Esophagus squamous epithelium (tissue), 5 donors: ENCODE measurements around the gene SLC5A11. TPM values are rescaled to one million over a fixed set of nuclear protein-coding genes. Genes with fewer than 3 reads are reported as not detected.

ENCODE experiments used
- DNase-seq: peaks from one replicate; lab custom pipeline; 2025; lab: John Stamatoyannopoulos, UW
- H3K27ac ChIP-seq, 4 donors: fragments of 200-600 bp; sonication (generic); one replicate each; pipeline ENCODE4 v1.5.1; 2016 to 2019; ENCODE audit warnings: mild to moderate bottlenecking in 1 of 4
- H3K27me3 ChIP-seq, 4 donors: fragments of 200-600 bp; sonication (generic); 1 replicate in 3 of 4; 2 replicates in 1 of 4; pipeline versions ENCODE4 v1.5.1 to v1.6.0; 2017 to 2021; ENCODE audit warnings: antibody characterized with exemption in 1 of 4
- H3K36me3 ChIP-seq, 3 donors: fragments of 200-600 bp; sonication (generic); one replicate each; pipeline ENCODE4 v1.5.1; 2016 to 2019
- H3K4me1 ChIP-seq, 3 donors: fragments of 200-600 bp; sonication (generic); one replicate each; pipeline ENCODE4 v1.5.1; 2017 to 2019
- H3K4me3 ChIP-seq, 4 donors: fragments of 200-600 bp; sonication (generic); 1 replicate in 3 of 4; 2 replicates in 1 of 4; pipeline ENCODE4 v1.5.1; 2016 to 2019; ENCODE audit warnings: mild to moderate bottlenecking in 2 of 4, moderate library complexity in 1 of 4
- H3K9me3 ChIP-seq, 3 donors: fragments of 200-600 bp; sonication (generic); one replicate each; pipeline ENCODE4 v1.5.1; 2016 to 2019
- POLR2A ChIP-seq, 4 donors: fragments of 450-650 bp; IDR thresholded peaks; one replicate each; pipeline ENCODE4 v1.6.1; 2017; ENCODE audit warnings: antibody characterized with exemption in 4 of 4, mild to moderate bottlenecking in 4 of 4, moderate library complexity in 3 of 4
- WGBS, 2 donors: methylation state at CpG; one replicate each; pipeline ENCODE4 v1.1.5; 2018; 5-methylcytosine and 5-hydroxymethylcytosine counted together
- intact Hi-C: fragments of 100-400 bp; cut with DNase I; formaldehyde crosslinking; loops from one replicate; pipeline ENCODE4 v1.15.0; 2022
- total RNA-seq, 4 donors: library from RNA; depleted of rRNA; stranded (reverse); fragments of >200 nt; gene quantifications; one replicate each; pipeline ENCODE4 v1.1.0, GENCODE V29; 2016
- TF ChIP-seq, protein P1 (sequence below), 6 experiments: fragments of 450-650 bp in 4 of 6; fragments of 200-600 bp in 2 of 6; sonication (generic) in 2 of 6; IDR thresholded peaks; one replicate each; pipeline ENCODE4 v1.5.1; 2016 to 2019; ENCODE audit warnings: antibody characterized with exemption in 6 of 6, mild to moderate bottlenecking in 4 of 6, moderate library complexity in 4 of 6
- donor health status: DM: yes; HTN: yes; CAD: no.

Gene SLC5A11, protein sequence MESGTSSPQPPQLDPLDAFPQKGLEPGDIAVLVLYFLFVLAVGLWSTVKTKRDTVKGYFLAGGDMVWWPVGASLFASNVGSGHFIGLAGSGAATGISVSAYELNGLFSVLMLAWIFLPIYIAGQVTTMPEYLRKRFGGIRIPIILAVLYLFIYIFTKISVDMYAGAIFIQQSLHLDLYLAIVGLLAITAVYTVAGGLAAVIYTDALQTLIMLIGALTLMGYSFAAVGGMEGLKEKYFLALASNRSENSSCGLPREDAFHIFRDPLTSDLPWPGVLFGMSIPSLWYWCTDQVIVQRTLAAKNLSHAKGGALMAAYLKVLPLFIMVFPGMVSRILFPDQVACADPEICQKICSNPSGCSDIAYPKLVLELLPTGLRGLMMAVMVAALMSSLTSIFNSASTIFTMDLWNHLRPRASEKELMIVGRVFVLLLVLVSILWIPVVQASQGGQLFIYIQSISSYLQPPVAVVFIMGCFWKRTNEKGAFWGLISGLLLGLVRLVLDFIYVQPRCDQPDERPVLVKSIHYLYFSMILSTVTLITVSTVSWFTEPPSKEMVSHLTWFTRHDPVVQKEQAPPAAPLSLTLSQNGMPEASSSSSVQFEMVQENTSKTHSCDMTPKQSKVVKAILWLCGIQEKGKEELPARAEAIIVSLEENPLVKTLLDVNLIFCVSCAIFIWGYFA
- total RNA-seq, result 1 to 10 TPM in 1 of 4 donors, not detected in 3; 1.1 TPM

DNA sequence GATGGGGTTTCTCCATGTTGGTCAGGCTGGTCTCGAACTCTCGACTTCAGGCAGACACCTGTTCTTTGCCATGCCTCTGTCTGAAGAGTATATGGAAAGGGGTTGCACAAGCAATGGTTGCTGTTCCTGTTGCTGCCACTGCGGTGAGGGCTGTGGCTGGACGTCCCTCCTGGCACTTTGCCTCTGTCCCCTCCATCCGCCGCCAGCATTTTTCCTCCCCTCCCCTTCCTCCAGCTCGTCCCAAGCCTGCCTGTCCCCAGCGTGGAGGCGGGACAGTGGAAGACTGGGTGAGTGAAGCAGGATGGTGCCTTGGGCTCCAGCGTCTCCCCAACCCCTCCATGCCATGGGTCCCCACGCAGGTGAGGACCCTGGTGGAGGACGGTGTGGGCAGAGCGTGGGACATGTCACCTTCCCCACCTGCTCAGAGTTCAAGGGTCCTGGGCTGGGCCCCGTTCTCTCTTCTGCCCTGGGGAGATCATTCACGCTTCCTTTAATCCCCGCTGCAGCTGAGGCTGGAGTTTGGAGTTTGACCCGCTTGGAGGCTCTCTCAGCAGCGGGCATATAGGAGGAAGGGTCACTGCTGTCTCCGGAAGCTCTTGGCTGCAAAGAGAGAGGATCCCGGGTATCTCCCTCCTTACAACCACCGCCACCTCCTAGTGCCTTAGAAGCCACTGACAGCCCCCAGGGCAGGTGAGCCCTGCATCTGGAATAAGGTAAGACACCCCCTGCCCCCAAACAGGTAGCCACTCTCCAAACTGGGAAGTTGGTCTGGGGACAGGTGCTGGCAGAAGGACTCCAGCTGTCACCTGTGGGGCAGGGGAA is at the start of gene SLC5A11:
SLC5A11 (plus strand) TSS at position 238 of the 822 bp plus-strand sequence. CDS start 12,681 bp downstream, outside the sequence.
- no peak for DNase-seq
- intact Hi-C loops, result no loop called here
- Histone ChIP-seq H3K4me3 (no peak within 1 kb of the TSS), H3K4me1 (peaks cover 0 to 6% (median 6%) of the 10 kb centered on the region in 3 donors), H3K36me3 (no peaks in the 10 kb centered on the region), H3K27me3 (no peaks in the 10 kb centered on the region), H3K9me3 (no peaks in the 10 kb centered on the region), H3K27ac (no peak within 1 kb of the TSS)
- no peak for TF ChIP-seq POLR2A (IDR thresholded peaks at IDR 0.05)
- TF ChIP-seq, protein P1, sequence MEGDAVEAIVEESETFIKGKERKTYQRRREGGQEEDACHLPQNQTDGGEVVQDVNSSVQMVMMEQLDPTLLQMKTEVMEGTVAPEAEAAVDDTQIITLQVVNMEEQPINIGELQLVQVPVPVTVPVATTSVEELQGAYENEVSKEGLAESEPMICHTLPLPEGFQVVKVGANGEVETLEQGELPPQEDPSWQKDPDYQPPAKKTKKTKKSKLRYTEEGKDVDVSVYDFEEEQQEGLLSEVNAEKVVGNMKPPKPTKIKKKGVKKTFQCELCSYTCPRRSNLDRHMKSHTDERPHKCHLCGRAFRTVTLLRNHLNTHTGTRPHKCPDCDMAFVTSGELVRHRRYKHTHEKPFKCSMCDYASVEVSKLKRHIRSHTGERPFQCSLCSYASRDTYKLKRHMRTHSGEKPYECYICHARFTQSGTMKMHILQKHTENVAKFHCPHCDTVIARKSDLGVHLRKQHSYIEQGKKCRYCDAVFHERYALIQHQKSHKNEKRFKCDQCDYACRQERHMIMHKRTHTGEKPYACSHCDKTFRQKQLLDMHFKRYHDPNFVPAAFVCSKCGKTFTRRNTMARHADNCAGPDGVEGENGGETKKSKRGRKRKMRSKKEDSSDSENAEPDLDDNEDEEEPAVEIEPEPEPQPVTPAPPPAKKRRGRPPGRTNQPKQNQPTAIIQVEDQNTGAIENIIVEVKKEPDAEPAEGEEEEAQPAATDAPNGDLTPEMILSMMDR (IDR thresholded peaks at IDR 0.05), result no peak
- 67 to 82% methylated on average over 4 to 11 of the region's 21 CpGs for WGBS, 2 donors

DNA sequence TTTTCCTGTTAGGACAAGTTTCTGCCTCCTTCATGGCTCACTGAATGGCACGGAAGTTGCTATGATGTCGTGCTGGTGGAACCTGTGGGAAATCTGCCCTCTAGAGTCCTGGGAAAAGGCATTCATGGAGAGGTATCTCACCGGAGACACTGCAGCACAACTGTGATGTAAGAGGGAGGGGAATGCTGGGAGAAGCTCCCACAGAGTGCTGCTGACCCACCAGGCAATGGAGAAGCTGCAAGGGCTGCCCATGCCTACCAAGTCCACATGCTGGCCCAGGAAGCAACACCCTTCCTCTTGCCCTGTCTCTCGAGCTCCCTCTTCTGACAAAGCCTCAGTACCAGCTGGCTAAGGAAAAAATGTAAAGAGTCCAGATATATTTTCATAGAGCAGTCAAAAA is 45.2 kb upstream of the SLC5A11 start:
- whole genome bisulfite sequencing, 2 donors, result 58 to 59% methylated on average over 3 to 4 of the region's 4 CpGs
- intact Hi-C loops, result no loop called here
- H3K4me3 ChIP-seq, result no peak overlapping the region
- H3K9me3 ChIP-seq, result no peaks in the 10 kb centered on the region
- H3K36me3 ChIP-seq, result peaks cover 0 to 100% (median 27%) of the 10 kb centered on the region in 3 donors
- TF ChIP-seq POLR2A (IDR thresholded peaks at IDR 0.05), result no peak
- TF ChIP-seq, protein P1 (IDR thresholded peaks at IDR 0.05), result peak in 3 of 6 experiments; percentile 17 to 57 (median 45)
- peaks cover 0 to 8% (median 0%) of the 10 kb centered on the region in 3 donors for H3K4me1 ChIP-seq
- no peak overlapping the region for H3K27ac ChIP-seq
- no peak for DNase-seq
- no peaks in the 10 kb centered on the region for H3K27me3 ChIP-seq

DNA sequence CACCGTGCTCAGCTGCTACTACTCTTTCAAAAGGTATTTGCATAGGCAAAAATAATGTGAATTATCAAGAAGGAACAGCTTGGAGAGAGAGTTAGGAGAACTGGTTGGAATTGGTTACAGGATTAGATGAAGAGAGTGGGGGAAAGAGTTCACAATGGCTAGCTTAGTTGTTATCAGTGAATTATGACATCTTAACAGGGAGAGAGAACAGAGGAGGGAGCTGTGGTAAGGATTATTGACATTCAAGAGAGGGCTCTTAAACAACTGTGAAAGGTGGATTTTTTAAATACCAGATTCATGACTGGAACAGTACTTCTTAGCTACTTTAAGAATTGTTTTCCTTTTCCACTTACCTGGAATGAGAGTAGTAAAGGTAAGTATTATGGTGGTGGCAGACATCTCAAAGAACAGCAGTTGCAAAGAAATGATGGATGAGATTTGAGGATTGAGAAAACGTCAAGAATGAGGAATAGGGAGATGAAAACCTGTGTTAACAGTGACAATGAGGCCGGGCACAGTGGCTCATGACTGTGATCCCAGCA is 43.9 kb upstream of the SLC5A11 start:
- no peak for DNase-seq
- Histone ChIP-seq H3K27ac (no peak overlapping the region), H3K36me3 (peaks cover 4 to 100% (median 40%) of the 10 kb centered on the region in 3 donors), H3K27me3 (no peaks in the 10 kb centered on the region), H3K4me1 (peaks cover 0 to 8% (median 0%) of the 10 kb centered on the region in 3 donors), H3K4me3 (no peak overlapping the region), H3K9me3 (no peaks in the 10 kb centered on the region)
- TF ChIP-seq, protein P1 (IDR thresholded peaks at IDR 0.05), result no peak
- TF ChIP-seq POLR2A (IDR thresholded peaks at IDR 0.05), result no peak
- 81 to 90% methylated on average over 3 of the region's 3 CpGs for WGBS, 2 donors
- intact Hi-C loops, result no loop called here

DNA sequence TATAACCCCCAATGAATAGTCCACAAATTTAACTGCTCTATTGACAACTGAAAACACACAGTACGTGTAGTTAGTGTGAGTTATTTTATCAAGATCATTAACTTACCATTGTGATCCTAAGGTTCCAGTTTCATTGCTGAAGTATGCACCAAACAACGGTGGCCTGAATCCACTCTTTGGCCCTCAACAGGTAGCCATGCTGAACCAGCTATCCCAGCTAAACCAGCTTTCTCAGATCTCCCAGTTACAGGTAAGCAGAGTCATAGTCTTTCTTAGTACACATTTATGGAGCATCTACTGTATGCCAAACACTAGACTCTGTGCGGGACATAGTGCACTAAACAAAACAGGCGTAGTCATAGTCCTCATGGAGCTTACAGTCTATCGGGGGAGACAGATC is 40.3 kb upstream of the SLC5A11 start:
- H3K4me1 ChIP-seq, result peaks cover 0 to 2% (median 0%) of the 10 kb centered on the region in 3 donors
- peaks cover 7 to 100% (median 66%) of the 10 kb centered on the region in 3 donors for H3K36me3 ChIP-seq
- TF ChIP-seq POLR2A (IDR thresholded peaks at IDR 0.05), result no peak
- TF ChIP-seq, protein P1 (IDR thresholded peaks at IDR 0.05), result no peak
- 77 to 91% methylated on average over 3 to 5 of the region's 5 CpGs for WGBS, 2 donors
- no peaks in the 10 kb centered on the region for H3K9me3 ChIP-seq
- H3K27me3 ChIP-seq, result no peaks in the 10 kb centered on the region
- H3K27ac ChIP-seq, result no peak overlapping the region
- DNase-seq, result no peak
- intact Hi-C loops, result no loop called here
- no peak overlapping the region for H3K4me3 ChIP-seq
